OCI-LY7 (cell line): Measurements from ENCODE around the gene VAMP8.

ENCODE experiments used
- EZH2phosphoT487 ChIP-seq: fragments of 200-600 bp; sonication (generic); IDR thresholded peaks from 2 replicates; pipeline ENCODE4 v1.6.1; 2018; ENCODE audit warnings: low read depth, borderline replicate concordance, mild to moderate bottlenecking, mixed run types, antibody characterized with exemption, low read length, moderate library complexity, mixed read lengths
- TF ChIP-seq, protein P1 (sequence below): fragments of 200-600 bp; sonication (generic); conservative IDR thresholded peaks from 2 replicates; pipeline ENCODE4 v1.5.1; 2014; ENCODE audit warnings: mild to moderate bottlenecking, antibody characterized with exemption, low read length, moderate library complexity, mixed read lengths

DNA sequence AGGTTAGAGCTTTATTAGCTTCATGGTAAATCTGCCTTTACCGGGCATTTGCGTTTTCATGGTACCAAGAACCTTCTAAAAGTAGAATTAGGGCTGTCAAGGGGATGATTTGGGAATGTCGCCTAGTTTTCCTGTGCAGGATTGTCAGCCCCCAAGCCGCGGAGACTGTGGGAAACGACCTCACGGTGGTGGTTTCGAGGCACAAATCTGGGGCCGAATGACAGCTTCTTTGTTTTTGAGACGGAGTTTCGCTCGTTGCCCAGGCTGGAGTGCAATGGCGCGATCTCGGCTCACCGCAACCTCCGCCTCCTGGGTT lies 38.0 kb downstream of the VAMP8 start:
- TF ChIP-seq, protein P1, sequence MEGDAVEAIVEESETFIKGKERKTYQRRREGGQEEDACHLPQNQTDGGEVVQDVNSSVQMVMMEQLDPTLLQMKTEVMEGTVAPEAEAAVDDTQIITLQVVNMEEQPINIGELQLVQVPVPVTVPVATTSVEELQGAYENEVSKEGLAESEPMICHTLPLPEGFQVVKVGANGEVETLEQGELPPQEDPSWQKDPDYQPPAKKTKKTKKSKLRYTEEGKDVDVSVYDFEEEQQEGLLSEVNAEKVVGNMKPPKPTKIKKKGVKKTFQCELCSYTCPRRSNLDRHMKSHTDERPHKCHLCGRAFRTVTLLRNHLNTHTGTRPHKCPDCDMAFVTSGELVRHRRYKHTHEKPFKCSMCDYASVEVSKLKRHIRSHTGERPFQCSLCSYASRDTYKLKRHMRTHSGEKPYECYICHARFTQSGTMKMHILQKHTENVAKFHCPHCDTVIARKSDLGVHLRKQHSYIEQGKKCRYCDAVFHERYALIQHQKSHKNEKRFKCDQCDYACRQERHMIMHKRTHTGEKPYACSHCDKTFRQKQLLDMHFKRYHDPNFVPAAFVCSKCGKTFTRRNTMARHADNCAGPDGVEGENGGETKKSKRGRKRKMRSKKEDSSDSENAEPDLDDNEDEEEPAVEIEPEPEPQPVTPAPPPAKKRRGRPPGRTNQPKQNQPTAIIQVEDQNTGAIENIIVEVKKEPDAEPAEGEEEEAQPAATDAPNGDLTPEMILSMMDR = no peak
- TF ChIP-seq EZH2phosphoT487 = no peak
